ENCODE data around the gene ELMOD1. TPM values are rescaled to one million over a fixed set of nuclear protein-coding genes. Genes with fewer than 3 reads are reported as not detected.

ELMOD1 gene
- not detected for total RNA-seq

DNA sequence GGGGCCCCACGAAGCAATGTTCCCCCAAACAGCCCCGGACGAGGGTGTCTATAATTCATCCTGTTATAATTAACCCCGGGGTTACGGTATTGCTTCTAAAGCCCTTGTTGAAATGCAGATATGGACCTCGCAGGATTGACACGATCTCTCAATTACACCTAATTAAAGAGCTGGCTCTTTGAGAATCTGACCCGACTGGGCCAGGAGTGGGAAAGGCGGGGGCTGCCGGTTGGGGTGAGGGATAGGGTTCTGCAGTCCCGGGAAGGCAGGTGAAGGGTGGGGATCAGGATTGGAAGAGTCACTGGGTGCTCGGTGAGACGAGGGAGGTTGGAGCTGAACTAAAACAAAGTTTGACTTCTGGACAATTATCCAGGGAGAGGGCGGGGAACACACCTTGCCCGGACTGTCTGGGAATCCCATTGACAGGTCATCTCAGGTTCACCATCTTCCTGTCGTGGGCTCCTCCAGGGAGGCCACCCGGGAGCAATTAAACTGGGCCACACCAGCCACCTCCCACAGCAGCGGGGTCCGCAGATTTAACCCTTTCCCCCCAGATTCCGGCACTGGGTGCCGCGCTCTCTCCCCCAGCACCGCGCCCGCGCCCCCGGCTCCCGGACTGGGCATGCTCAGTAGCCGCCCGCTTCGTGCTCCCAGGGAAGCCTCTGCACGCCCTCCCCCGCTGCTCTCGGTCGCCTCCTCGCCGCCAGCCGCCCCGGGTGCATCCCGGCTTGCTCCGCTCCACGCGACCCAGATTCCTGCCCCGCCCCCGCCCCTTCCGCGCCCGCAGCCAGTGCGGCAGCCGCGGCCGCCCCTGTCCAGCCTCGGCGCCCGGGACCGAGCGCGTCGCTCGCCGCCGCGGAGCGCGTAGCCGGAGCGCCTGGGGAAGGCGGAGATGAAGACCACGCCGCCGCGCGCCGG, at the start of gene ELMOD1:
Gene ELMOD1, plus strand, starts transcription at position 688 of the 918 bp plus-strand sequence. CDS start 27,043 bp downstream, outside the sequence.

GRCh38 chr11:107565219-107565937, 25.6 kb upstream of the ELMOD1 start, which contains the start of gene ALKBH8:
Gene ALKBH8 (minus strand): TSS chr11:107565735. CDS start chr11:107560893, 4,842 bp downstream.

GRCh38 chr11:107711861-107712755, 121.2 kb downstream of the ELMOD1 start, which contains the start of gene SLN:
Gene SLN (minus strand): TSS chr11:107712056.

Other genes with a start within 250 kb of the ELMOD1 start
- 10 to 100 TPM in 1 of 2 donors, 1 to 10 TPM in 1; 7.2 to 10.7 TPM for gene CWF19L2, start 133.3 kb upstream of the ELMOD1 start, total RNA-seq
- 1 to 10 TPM; 4.1 to 6.3 TPM for gene ALKBH8, start 25.4 kb upstream of the ELMOD1 start, total RNA-seq
- gene SLN, start 120.9 kb downstream of the ELMOD1 start, total RNA-seq, result not detected

All from melanocyte of skin (primary cell).